ENCODE results near the gene PARVG.

Gene PARVG

GRCh38 chr22:44188316-44188715 lies 7.6 kb downstream of the PARVG start:
- H3K4me1 ChIP-seq (ENCODE audit: control insufficient read depth in 1 of 2, insufficient read depth in 1 of 2, low read depth in 1 of 2, low read length in 1 of 2): peaks cover 31 to 37% of the 10 kb centered on the region in 2 experiments
- peaks cover 95% of the 10 kb centered on the region for H3K36me3 ChIP-seq
- H3K27me3 ChIP-seq: no peaks in the 10 kb centered on the region
- TF ChIP-seq, protein P1, sequence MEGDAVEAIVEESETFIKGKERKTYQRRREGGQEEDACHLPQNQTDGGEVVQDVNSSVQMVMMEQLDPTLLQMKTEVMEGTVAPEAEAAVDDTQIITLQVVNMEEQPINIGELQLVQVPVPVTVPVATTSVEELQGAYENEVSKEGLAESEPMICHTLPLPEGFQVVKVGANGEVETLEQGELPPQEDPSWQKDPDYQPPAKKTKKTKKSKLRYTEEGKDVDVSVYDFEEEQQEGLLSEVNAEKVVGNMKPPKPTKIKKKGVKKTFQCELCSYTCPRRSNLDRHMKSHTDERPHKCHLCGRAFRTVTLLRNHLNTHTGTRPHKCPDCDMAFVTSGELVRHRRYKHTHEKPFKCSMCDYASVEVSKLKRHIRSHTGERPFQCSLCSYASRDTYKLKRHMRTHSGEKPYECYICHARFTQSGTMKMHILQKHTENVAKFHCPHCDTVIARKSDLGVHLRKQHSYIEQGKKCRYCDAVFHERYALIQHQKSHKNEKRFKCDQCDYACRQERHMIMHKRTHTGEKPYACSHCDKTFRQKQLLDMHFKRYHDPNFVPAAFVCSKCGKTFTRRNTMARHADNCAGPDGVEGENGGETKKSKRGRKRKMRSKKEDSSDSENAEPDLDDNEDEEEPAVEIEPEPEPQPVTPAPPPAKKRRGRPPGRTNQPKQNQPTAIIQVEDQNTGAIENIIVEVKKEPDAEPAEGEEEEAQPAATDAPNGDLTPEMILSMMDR (IDR thresholded peaks at IDR 0.05): no peak
- H3K9me3 ChIP-seq: no peaks in the 10 kb centered on the region
- no peak overlapping the region for H3K4me3 ChIP-seq (ENCODE audit: low read depth in 1 of 2, low read length in 1 of 2)
- H3K27ac ChIP-seq: no peak overlapping the region

GRCh38 chr22:44188986-44189630 lies 8.4 kb downstream of the PARVG start:
- H3K4me1 ChIP-seq (ENCODE audit: control insufficient read depth in 1 of 2, insufficient read depth in 1 of 2, low read depth in 1 of 2, low read length in 1 of 2): peaks cover 33 to 36% of the 10 kb centered on the region in 2 experiments
- H3K9me3 ChIP-seq: no peaks in the 10 kb centered on the region
- H3K4me3 ChIP-seq (ENCODE audit: low read depth in 1 of 2, low read length in 1 of 2): no peak overlapping the region
- H3K27me3 ChIP-seq: no peaks in the 10 kb centered on the region
- H3K27ac ChIP-seq: no peak overlapping the region
- TF ChIP-seq, protein P1 (IDR thresholded peaks at IDR 0.05): no peak
- H3K36me3 ChIP-seq: peaks cover 95% of the 10 kb centered on the region

DNA sequence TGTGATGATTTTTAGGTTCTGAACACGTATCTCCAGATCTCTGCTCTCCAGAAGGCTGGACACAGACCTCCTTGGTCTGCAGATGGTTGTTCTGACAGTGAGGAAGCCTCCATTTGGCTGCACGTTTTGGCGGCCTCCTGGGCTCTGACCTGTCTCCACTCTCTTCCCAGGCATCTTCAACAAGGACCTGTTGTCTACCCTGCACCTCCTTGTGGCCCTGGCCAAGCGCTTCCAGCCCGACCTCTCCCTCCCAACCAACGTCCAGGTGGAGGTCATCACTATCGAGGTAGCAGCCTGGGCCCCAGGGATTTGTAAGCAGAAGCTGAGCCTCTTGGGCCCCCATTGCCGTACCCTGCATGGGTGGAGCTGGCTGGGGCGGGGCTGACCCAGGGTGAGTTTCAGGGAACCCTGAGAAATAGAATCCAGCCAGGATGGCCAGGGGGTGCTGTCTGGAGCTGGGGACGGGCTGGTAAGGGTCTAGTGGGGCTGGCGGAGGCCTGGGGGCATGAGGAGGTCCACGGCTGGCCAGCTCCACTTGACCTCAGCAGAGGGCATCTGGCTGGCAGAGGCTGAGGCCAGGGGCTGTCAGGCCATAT lies 9.8 kb downstream of the PARVG start:
- peaks cover 33 to 36% of the 10 kb centered on the region in 2 experiments for H3K4me1 ChIP-seq (ENCODE audit: control insufficient read depth in 1 of 2, insufficient read depth in 1 of 2, low read depth in 1 of 2, low read length in 1 of 2)
- peaks cover 95% of the 10 kb centered on the region for H3K36me3 ChIP-seq
- TF ChIP-seq, protein P1 (IDR thresholded peaks at IDR 0.05): no peak
- H3K27ac ChIP-seq: peak overlapping the region; percentile 37
- no peaks in the 10 kb centered on the region for H3K27me3 ChIP-seq
- no peak overlapping the region for H3K4me3 ChIP-seq (ENCODE audit: low read depth in 1 of 2, low read length in 1 of 2)
- no peaks in the 10 kb centered on the region for H3K9me3 ChIP-seq

DNA sequence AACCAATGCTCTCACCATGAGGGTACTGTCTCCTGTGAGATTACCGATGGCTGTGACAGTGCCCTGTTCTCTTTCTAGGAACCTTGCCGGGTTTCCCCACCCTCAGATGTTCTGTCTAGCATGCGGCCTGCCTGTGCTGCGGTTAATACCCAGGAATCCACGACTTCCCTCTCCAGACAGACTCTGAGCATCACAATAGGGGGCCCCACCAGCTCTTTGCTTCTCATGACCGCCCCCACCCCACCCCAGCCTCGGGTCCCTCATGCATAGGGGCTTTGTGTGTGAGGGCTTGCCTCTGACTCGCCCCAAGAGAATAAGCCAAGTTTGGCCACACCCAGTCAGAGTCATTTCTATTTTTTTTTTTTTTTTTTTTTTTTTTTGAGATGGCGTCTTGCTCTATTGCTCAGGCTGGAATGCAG lies 10.3 kb downstream of the PARVG start:
- TF ChIP-seq, protein P1 (IDR thresholded peaks at IDR 0.05): no peak

DNA sequence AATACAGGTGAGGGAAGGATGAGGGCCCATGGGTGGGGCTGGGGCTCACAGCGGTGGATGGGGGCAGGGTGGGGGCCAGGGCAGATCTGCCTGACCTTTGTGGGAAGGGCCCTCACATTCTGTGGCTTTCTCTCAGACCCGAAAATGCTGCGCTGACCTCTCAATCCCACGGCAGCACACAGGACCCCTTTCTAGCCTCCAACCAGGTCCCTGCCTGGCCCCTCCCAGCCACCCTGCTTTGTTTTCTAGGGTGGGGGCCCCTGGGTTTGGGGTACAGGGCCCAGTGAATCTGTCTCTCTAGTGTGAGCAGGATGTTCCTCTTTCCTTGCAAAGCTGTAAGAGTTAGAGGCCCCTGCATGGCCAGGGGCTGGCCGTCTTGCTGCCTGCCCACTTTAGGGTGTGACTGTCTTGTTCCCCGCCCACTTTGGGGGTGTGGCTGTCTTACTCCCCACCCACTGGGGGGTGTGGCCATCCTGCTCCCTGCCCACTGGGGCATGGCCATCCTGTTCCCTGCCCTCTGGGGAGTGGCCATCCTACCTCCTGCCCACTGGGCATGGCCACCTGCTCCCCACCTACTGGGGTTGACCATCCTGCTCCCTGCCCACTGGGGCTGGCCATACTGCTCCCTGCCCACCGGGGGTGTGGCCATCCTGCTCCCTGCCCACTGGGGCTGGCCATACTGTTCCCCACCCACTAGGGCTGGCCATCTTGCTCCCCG lies 11.5 kb downstream of the PARVG start:
- H3K4me1 ChIP-seq (ENCODE audit: control insufficient read depth in 1 of 2, insufficient read depth in 1 of 2, low read depth in 1 of 2, low read length in 1 of 2): peaks cover 33 to 36% of the 10 kb centered on the region in 2 experiments
- H3K27me3 ChIP-seq: no peaks in the 10 kb centered on the region
- TF ChIP-seq, protein P1 (IDR thresholded peaks at IDR 0.05): peak; percentile 25
- H3K4me3 ChIP-seq (ENCODE audit: low read depth in 1 of 2, low read length in 1 of 2): no peak overlapping the region
- H3K9me3 ChIP-seq: no peaks in the 10 kb centered on the region
- peak overlapping the region; percentile 62 for H3K27ac ChIP-seq
- H3K36me3 ChIP-seq: peaks cover 95% of the 10 kb centered on the region

More for the DNA sequence above, 10.3 kb downstream of the PARVG start:
- peak overlapping the region; percentile 37 for H3K27ac ChIP-seq
- H3K4me3 ChIP-seq (ENCODE audit: low read depth in 1 of 2, low read length in 1 of 2): no peak overlapping the region
- peaks cover 33 to 36% of the 10 kb centered on the region in 2 experiments for H3K4me1 ChIP-seq (ENCODE audit: control insufficient read depth in 1 of 2, insufficient read depth in 1 of 2, low read depth in 1 of 2, low read length in 1 of 2)
- H3K27me3 ChIP-seq: no peaks in the 10 kb centered on the region
- H3K9me3 ChIP-seq: no peaks in the 10 kb centered on the region
- H3K36me3 ChIP-seq: peaks cover 95% of the 10 kb centered on the region
